Activated CD8-positive, alpha-beta memory T cell treated with anti-CD3 and anti-CD28 coated beads, Interleukin-2, amount 50 U/mL, for 24 hours (primary cell): ENCODE measurements around the gene CHRM4.
"Not testable (repeated sequence)": the region's sequence is repeated elsewhere in the genome, so short reads cannot be mapped to it uniquely, and the experiment has no call there.

Experiments
- DNase-seq: peaks from one replicate; pipeline ENCODE4 v3.0.0-alpha.2; 2020; ENCODE audit errors: extremely low read depth

Gene CHRM4

DNA sequence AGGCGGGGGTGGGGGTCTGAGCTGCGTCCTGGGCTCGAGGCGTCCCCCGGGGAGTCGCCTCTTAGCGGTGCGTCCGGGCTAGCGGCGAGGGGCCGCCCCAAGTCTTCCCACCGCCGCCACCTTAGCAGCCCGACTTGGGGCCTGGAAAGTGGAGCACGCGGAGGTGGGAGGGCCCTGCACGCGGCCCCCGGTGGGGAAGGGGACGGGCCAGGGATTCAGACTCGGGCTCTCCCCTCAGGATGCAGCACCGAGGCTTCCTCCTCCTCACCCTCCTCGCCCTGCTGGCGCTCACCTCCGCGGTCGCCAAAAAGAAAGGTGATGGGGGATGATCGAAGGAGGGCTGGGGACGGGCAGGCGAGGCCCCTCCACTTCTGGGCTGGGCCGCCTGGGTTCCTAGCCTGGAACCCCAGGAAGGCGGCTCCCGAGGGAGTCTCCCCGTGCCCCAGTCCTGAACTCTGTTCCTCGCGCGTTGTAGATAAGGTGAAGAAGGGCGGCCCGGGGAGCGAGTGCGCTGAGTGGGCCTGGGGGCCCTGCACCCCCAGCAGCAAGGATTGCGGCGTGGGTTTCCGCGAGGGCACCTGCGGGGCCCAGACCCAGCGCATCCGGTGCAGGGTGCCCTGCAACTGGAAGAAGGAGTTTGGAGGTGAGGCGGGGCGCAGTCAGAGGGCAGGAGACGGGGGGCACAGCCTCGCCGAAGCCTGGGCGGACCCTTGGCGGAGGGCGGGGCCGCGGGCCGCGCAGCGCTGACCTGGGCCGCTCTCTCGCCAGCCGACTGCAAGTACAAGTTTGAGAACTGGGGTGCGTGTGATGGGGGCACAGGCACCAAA is 9.5 kb downstream of the CHRM4 start:
- DNase-seq = no peak

DNA sequence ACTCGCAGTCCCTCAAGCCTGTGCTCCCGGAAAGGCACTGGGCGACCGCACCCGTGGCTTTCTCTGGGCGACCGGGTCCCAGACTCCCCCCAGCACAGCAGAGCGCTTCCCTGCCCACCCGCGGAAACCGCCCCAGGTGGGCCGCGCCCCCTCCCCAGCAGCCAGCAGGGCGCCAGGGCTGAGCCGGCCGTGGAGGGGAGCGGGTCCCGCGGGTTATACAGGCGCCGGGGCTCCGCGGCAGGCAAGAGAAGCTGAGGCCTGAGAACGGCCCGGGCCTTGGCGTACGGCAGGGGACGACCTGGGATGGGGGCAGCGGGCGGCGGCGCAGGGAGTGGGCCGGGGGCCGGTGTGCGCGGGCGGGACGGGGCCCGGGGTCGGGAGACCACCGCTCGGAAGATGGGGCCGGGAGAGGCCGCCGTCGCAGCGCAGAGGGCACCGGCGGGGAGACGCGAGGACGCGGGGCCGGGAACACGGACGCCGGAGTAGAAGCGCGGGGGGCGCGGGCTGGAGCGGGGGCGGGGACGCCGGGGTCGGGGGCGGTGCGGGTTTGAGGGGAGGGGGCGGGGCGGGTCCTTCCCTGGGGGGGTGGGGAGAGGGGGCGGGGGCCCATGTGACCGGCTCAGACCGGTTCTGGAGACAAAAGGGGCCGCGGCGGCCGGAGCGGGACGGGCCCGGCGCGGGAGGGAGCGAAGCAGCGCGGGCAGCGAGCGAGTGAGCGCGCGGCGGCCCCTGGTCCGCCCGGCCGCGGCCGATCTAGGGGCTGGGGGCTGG is 10.3 kb downstream of the CHRM4 start, which contains the start of gene MDK:
TSS of gene MDK (plus strand) at position 622 of the 771 bp plus-strand sequence. CDS start 389 bp downstream, outside the sequence.
- DNase-seq = no peak

DNA sequence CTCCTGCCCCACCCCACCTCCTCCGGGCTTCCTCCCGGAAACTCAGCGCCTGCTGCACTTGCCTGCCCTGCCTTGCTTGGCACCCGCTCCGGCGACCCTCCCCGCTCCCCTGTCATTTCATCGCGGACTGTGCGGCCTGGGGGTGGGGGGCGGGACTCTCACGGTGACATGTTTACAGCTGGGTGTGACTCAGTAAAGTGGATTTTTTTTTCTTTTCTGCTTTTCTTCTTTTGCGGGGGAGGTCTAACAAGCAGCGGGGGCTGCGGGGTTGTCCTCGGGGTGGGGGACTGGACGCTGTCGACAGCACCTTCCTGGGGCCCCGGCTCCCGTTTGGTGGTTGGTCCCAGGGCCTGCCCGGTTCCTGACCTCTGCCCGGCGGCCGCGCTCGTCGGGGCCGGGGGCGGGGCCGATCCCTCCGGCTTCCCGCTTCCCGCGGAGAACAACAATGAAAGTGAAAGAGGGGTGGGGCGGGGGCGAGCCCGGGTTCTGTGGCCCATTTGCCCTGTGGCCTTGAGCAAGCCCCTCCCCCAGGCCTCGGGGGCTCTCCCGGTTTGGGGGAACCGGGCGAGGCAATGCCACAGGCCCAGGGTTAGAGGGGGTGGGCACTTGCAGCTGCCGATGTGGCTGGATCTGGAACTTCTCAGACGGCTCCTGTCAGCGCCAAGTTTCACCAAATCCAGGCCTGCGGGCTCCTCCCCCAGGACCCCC is 11.1 kb downstream of the CHRM4 start:
- DNase-seq = no peak

DNA sequence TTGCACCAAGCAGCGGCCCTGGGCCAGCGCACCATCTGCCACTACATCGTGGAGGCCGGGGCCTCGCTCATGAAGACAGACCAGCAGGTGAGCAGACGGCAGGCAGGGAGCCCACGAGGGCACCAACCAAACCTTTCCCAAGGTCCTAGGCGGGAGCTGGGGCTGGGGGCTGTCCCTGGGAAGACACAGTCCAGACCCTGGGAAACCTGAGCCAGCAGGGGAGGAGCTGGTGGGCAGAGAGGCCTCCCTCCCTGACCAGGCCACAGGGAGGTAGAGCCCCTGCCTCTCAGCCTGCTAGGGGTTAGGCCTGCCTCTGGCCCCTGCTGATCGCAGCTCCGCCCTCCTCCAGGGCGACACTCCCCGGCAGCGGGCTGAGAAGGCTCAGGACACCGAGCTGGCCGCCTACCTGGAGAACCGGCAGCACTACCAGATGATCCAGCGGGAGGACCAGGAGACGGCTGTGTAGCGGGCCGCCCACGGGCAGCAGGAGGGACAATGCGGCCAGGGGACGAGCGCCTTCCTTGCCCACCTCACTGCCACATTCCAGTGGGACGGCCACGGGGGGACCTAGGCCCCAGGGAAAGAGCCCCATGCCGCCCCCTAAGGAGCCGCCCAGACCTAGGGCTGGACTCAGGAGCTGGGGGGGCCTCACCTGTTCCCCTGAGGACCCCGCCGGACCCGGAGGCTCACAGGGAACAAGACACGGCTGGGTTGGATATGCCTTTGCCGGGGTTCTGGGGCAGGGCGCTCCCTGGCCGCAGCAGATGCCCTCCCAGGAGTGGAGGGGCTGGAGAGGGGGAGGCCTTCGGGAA is 11.9 kb downstream of the CHRM4 start:
- DNase-seq = not testable (repeated sequence)

DNA sequence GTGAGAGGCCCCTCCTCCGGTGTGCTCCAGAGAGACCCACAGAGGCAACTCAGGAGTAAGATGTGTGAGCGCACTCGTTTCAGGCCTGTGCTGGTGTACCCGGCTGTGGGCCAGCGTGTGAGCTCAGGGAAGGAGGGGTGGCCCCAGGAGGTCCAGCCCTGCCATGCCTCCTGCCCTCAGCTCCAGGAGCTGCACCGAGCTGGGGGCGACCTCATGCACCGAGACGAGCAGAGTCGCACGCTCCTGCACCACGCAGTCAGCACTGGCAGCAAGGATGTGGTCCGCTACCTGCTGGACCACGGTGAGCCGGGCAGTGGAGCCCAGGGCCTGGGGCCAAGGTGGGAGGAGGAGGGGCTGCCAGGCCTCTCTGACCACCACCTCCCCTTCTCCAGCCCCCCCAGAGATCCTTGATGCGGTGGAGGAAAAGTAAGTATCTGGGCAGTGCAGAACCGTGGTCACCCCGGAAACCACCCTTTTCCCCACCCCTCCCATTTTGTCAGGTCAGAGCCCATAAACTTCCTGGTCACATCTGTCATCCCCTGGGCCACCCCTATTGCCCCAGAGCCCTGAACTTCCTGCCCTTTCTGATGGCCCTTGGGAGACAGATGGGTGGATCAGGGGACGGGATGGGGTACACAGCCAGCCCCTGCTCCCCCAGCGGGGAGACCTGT is 12.6 kb downstream of the CHRM4 start:
- no peak for DNase-seq

DNA sequence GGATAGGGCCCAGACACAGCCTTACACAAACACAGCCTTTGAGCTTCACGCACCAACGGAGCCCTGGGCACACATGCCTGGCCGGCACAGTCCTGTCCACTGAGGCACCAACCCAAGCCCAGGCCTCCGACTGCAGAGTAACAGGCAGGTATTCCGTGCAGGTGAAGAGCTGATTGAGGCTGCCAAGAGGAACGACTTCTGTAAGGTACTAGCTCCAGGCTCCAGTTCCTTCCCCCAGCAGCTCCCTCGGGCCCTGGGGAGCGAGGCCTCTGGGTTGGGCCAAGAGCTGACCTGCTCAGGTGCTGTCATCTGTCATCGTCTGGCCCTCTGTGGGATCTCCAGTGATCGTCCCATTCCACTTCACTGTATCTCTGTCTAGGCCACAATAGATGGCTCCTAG is 13.3 kb downstream of the CHRM4 start:
- DNase-seq = no peak

DNA sequence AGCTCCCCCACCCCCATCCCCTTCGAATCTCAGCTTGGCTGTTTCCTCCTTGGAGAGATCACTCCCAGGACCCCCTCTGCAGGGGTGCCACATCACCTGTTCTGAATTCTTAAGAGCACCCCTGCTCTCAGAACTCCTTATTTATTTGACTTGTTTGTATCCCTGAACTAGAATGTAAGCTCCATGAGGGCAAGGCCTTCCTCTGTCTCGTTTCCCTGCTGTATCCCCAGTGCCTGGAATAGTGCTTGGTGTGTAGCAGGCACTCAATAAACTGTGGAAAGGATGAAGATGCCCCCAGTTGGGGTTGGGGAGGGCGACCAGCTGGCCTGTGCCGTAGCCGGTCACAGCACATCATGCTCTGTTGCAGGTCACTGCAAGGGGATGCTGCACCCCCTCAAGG is 13.7 kb downstream of the CHRM4 start:
- DNase-seq = no peak

DNA sequence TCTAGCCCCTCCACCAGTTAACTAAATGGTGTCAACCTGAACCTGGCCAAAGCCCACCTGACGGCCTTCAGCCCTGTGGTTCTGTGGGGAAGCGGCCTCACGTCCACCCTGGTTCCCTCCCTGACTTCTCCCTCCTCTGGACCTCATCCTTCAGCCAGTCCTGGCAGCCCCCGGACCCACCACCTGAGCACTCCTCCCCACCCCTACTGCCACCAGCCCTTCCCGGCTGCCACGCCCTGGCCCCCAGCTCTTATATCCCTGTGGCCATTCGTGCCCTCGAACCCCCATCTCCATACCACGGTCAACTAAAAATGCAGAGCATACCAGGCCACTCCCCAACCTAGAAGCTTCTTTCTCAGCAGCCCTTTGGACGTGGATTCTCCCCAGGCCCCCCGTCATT is 14.3 kb downstream of the CHRM4 start:
- no peak for DNase-seq

DNA sequence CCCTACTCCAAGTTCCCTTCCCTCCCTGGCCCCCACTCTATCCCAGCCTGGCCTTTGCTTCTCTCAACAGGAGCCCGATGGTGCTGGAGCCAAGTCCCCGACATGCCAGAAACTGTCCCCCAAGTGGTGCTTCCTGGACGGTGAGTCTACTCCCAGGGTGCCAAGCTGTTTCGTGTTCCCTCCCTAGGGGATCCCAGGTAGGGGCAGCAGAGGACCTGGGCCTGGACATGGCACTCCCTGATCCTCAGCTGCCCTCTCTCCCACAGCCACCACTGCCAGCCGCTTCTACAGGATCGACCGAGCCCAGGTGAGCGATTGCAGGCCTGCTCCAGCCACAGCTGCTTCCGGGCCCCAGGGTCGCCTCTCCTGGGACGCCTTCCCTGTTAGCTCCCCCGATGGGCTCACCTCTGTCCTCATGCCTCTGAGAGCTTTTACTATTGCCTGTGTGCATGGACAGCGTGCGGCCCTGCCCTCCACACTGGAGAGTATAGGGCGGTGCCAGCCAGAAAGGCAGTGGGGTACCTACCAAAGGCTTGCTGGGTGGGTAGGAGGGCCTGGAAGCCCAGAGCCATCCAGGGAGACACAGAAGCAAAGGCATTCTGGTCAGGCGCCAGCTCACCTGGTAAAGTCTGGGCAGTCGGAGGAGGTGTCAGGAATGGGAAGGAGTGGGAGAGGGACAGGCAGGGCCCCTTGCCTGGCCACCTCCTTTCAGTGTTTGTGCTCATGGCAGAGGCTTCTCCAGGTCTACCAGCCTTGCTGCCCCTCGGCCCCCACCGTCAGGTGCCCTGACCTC is 15.1 kb downstream of the CHRM4 start:
- no peak for DNase-seq

DNA sequence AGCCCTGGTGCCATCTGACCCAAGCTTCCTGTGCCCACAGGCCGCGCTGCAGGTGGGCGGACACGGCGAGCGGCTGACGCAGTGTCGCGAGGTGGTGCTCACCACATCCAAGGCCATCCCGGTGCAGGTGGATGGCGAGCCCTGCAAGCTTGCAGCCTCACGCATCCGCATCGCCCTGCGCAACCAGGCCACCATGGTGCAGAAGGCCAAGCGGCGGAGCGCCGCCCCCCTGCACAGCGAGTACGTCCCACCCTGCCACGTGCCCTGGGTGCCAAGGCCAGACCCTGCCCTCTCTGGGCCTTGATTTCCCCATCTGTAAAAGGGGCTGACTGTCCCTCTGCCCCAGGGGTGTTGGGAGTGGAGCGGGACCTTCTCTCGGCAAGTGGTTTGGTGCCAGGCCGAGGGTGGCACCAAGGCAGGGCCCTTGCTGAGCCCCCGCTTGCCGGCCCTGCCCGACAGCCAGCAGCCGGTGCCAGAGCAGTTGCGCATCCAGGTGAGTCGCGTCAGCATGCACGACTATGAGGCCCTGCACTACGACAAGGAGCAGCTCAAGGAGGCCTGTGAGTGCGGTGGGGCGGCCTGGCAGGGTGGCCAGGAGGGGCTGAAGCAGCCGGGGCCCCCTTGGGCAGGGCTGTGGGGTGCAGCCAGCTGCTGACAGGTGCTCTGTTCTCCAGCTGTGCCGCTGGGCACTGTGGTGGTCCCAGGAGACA is 16.0 kb downstream of the CHRM4 start:
- no peak for DNase-seq

DNA sequence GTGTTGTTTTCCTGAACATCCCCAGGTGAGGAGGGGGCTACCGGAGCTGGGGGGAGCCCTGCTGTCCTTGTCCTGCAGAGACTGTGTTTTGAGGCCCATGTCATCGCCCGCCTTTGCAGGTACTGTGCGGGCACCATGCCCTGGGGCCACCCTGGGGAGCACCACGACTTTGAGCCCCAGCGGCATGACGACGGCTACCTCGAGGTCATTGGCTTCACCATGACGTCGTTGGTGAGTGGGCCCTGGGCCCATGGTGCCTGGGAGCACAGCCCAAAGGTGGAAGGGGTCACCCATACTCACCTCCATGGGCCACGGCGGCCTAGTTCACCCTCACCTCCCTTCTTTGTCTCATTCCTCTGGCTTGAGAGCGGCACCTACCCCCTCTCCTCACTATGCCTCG is 16.8 kb downstream of the CHRM4 start:
- no peak for DNase-seq

DNA sequence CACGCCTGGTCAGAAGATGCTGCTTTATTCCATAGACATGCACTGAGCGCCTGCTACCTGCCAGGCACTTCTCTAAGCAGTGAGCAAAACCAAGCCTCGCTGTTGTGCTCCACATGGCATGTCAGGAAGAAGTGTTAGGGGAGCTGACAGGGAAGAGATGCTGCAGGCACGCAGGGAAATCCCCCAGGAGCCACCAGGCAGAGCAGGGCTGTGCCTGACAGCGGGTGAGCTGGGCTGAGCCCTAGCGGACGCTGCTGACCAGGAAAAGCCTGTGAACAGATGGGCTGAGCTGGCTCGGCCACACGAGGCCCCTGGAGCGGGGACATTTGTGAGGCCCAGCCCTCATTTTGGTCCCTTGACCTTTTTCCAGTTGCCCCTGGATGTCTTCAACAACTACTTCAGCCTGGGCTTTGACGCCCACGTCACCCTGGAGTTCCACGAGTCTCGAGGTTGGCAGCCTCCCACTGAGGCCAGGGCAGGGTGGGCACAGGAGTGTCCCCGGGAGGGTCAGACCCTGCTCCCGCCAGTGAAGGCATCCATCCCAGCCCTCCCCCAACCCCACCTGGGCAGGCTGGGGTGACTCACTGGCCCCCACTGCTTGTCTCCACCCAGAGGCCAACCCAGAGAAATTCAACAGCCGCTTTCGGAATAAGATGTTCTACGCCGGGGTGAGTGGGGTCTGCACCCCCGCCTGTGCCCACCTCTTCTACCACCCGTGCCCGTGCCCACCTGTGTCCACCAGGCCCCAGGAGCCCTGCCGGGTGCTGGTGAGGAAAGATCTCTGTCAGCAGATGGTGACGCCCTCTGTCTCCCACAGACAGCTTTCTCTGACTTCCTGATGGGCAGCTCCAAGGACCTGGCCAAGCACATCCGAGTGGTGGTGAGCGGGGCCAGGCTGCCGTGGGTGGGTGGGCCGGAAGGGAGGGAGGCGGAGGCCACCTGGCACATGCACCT is 17.5 kb downstream of the CHRM4 start:
- no peak for DNase-seq

DNA sequence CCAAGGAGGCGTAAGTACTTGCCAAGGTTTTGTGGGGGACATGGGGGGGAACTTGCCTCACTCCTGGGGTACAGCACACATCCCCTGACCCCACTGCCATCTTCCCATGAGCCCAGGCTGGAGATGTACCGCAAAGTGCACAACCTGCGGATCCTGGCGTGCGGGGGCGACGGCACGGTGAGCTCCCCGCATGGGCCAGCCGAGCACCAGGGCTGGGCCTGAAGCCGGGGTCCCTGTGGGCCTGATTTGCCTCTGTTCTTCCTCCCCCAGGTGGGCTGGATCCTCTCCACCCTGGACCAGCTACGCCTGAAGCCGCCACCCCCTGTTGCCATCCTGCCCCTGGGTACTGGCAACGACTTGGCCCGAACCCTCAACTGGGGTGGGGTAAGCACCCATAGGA is 19.1 kb downstream of the CHRM4 start:
- DNase-seq = not testable (repeated sequence)

DNA sequence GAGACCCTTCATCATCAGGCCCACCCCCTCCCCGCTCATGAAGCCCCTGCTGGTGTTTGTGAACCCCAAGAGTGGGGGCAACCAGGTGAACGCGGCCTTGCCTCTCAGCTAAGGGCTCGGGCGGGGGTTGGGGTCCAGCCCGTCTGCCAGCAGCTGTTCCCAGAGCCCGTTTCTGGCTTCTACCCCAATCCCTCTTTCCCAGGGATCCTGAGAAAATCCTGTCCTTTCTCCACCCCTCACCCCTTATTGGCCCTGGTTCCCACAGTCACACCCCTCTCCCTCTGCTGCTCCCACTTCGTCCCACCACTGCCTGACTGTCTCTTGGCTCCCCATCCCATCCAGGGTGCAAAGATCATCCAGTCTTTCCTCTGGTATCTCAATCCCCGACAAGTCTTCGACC is 19.5 kb downstream of the CHRM4 start:
- DNase-seq = no peak

DNA sequence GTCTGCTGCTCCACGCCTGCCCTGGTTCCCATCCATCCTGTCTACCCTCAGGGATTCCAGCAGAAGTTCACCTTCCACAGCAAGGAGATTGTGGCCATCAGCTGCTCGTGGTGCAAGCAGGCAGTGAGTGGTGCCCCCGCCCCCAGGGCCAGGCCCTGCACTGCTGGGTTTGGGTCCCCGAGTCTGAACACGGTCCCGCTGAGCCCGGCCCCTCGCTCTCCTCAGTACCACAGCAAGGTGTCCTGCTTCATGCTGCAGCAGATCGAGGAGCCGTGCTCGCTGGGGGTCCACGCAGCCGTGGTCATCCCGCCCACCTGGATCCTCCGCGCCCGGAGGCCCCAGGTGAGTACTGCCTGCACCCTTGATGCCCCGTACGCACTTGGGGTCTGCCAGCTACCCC is 20.3 kb downstream of the CHRM4 start:
- not testable (repeated sequence) for DNase-seq

DNA sequence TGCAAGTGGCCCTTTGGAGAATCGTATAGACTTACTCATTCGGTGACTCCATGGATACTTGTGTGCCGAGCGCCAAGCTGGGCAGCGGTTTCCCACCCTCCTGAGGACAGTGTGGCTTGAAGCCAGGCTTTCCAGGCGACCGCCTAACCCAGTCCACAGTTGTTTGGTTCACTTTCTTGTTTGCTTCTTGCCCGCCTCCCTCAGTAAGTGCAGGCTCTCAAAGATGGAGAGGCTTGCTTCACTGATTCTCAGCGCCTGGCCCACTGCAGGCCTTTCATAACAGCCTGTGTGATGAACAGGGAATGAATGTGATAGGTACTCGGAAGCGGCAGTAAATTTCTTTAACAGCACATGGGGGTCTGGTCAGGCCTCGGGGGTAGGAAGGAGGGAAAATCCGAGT is 21.3 kb downstream of the CHRM4 start:
- no peak for DNase-seq

DNA sequence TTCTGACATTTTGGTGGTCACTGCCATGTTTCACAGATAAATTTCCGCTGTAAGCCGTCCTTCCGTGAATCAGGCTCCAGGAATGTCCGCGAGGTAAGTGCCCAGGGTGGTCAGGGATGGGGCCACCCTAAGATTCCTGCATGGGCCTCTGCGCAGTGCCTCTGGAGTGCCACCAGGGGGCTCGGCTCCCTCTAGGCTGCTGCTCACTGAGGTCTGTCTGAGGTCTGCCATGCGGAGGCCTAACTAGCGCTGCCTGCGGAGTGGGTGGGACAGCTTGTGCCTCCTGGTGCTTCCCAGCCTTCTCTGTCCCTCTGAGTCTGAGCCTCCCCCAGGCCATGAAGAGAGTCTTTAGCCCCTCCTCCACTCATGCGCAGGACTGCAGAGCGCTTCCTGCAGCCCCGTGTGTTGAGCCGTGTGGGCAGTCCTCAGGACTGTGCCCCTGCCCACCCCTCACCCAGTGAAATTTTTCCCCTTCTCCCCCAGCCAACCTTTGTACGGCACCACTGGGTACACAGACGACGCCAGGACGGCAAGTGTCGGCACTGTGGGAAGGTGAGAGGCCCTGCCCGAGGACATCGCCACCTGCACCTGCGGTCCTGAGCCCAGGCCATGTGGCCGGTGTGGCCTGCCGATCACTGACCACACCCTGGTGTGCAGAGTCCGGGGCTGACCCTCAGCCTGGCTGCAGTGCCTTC is 22.0 kb downstream of the CHRM4 start:
- DNase-seq = no peak

DNA sequence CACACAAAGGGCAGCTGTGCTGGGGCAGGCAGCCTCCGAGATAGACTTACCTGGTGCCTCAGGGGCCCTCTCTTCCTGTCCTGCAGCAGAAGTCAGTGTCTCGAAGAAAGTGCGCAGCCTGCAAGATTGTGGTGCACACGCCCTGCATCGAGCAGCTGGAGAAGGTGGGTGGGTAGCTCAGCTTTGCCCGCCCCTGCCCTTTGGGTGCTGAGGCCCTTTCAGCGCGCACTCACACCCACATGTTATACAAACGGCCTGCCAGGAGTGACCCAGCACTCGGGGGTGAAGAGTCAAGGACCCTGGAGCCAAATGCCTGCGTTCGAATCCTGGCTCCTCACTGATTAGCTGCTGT is 23.7 kb downstream of the CHRM4 start:
- DNase-seq = no peak
